ENCODE results near the gene NINJ2.
A peak's percentile ranks its signal among the peaks of the same experiment; 100 is the strongest.

Gene NINJ2

DNA sequence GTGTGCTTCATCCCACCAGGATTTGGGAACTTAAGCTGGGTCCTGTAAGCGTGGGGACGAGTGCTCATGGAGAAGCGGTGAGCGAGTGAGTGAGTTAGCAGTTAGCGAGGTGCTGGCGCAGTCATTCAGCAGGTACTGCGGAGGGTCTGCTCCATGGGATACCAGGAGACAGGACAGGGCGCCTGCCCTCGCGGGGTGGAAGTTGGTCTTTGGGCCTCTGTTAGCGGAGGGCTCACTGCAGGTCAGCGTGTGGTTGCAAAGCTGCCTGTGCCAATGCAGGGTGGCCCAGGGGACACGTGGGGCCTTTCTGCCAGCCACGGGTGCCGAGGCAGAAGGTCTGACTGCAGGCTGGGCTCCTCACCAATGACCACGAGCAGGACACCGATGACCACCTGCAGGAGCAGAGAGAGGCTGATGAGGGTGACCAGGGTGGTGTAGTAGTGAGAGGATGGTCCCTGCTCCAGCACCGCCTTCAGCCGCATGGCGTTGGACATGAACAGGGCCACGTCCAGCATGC, 97.6 kb downstream of the NINJ2 start:
- DNase-seq, result no peak

DNA sequence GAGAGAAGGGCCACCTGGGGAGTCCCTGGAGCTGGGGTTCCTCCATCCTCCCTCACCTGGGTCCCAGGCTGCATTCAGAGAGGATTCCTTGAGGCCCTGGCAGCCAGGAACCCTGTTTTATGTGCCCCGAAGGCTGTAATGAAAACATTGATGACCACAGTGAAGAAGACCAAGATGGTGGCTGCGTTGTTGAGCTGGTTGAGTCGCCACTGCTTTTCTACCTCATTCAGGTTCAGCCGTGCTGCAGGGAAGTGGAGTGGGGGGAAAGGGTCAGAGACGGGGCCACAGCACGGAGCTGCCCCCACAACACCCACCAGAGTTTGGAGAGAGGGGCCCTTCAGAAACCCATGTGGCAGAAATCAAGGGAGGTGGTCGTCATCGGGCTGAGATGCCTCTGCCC, 98.1 kb downstream of the NINJ2 start:
- no peak for DNase-seq

DNA sequence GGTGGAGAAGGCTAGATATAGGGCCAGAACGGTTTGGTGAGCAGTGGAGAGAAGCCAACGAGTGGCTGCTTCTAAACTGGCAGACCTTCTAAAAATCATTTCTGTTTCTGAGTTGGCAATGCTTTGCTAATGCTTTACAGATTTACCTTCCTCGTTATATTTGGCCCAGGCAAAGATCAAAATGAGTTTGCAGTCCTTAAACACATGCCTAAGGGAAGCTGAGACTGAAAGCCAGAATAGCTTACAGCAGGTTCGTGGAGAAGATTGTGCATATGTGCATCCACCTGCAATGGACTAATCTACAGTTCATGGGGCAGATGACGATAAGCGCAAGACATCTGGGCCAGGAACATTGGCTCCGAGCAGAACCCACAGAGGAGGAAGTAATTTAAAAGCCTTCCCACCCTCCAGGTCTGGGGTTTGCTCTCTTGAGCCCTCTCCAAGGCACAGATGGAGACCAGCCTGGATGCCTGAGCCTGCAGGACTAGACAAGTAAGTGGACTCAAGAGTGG, 99.4 kb downstream of the NINJ2 start:
- peak; percentile 28 for DNase-seq

DNA sequence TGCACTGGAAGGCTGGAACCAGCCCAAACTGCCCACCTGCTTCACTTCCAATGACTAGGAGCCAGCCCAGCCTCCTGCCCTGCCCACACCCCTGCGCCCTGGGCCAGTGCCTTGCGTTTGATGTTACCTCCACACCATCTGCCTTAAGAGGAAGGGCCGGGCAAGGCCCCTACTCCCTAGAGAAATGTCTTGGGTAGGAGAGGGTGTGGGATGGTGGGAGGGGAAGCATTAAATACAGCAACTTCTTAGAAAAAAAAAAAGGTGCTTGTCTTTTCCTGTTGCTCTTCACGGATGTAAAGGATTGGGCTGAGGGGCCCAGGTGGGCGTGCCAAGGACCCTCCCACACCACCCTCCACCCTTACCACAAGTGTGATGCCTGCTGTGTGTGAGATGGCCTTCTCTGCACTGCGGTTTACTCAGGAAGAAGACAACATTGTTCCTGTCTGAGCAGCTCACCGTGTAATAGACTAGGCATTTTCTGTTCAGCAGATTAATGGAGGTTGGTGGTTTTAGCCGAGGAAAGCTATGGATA, 99.9 kb downstream of the NINJ2 start:
- DNase-seq, result peak; percentile 84

DNA sequence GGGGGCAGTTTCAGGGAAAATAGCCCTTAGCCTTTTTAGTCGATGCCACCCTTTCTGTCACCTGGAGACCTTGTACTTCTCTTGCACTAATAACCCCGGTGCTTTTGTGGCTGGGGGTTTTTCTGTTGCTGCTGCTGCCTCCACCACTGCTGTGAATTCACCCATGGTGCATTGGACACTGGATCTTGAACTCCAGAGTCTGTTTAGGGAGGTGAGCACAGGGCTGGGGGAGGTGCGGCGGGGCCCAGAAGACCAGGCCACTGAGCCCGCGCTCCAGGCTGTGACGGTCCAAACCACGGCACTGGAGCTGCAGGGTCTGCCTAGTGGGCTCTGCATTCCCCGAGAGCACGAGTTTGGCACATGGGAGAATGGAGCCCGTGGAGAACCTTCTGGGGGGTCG, 100.6 kb downstream of the NINJ2 start:
- no peak for DNase-seq

DNA sequence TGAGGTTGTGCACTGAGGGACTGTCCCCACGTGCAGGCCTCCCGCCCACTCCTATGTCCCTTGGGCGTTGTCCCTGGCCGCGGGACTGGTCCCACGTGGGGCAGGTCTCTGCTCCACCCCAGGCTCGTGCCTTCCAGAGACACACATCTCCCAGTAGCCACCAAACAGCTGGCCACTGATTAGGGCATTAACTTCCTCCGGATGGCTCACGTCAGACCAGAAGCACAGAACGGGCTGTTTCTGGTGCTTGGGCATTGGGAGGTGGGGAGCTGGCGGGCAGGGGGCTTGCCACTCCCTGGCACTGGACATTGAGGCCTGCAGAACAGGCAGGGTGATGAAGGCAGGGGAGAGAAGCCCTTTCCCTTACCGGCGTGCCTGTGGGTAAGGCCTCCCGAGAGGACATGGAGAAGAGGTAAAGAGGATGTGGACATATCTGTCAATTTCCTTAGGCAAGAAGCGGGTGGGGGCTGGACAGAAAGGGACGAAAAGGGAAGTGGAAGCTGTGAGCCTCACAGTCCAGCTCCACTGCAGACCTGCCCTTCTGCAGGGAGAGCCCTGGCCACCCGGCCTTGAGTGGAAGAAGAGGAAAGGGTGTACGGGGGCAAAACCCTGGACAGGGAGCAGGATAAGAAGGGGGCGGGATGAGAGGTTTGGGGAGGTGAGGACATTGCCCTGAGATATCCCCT, 101.2 kb downstream of the NINJ2 start:
- DNase-seq, result no peak

DNA sequence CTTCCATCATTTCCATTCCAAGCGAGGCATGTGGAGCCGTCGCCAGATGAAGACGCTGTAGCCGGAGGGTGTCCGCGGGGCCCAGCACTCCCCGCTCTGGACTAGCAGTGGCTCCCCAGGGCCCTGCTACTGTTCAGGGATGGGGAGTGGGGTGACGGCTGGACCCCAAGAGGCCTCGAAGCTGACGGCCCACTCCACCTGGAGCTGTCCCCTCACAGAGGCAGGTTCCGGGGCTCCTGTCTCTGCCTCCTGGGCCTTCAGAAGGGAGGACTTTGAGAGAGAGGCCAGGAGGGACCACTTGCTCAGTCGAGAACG, 101.9 kb downstream of the NINJ2 start:
- no peak for DNase-seq

DNA sequence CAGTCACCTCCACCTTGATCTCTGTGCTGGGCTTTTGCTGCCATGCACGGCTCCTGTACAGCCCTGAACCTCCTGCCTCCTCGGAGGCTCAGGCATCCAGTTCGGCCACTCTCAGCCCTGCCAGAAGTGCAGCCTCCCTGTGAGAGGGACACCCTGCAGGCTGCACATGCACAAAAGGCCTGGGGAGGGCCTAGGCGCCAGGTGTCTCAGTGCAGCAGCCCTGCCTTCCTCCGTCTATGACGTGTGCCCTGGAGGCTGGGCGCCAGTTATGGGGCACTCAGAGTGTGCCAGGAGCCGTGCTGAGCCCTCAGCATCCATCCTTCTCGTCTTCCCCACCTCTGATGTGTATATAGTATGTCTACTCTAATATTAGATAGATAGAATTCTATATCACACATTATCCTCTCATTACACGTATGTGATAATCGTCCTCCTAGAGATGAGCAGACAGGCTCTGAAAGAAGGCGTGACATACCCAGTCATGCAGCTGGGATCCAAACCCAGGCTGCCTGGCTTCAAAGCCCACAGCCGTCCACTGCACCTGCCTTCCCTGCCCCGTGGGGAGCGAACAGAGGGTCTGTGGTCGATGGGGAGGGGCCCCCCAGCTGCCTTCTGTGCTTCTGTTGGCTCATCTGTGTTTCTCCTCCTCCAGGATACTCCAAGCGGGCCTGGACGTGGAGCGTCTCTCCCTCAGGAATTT, 102.4 kb downstream of the NINJ2 start:
- peak; percentile 37 for DNase-seq

DNA sequence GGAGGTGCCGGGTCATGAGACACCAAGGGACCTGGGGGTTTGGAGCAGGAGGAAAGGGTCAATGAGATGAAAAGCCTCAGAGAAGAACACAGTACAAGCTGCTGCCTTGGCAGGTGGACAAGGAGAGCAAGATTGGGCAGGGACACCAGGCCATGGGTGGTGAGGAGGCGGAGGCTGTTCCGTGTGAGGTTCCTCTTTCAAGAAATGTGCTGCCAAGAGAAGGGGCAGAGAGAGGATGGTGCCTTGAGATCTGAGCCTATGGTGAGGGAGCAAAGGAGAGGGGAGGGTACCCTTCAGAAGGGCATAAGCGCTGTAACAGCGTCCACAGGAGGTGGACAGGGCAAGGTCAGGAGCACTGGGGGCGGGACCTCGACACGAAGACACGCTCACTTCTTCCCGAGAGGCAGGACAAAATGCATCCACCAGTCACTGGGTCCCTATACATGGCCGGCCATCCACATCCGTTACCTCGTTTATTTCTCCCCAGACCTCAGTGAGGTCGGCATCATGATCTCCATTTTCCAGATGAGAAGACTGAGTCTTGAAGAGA, 103.3 kb downstream of the NINJ2 start:
- DNase-seq, result no peak

DNA sequence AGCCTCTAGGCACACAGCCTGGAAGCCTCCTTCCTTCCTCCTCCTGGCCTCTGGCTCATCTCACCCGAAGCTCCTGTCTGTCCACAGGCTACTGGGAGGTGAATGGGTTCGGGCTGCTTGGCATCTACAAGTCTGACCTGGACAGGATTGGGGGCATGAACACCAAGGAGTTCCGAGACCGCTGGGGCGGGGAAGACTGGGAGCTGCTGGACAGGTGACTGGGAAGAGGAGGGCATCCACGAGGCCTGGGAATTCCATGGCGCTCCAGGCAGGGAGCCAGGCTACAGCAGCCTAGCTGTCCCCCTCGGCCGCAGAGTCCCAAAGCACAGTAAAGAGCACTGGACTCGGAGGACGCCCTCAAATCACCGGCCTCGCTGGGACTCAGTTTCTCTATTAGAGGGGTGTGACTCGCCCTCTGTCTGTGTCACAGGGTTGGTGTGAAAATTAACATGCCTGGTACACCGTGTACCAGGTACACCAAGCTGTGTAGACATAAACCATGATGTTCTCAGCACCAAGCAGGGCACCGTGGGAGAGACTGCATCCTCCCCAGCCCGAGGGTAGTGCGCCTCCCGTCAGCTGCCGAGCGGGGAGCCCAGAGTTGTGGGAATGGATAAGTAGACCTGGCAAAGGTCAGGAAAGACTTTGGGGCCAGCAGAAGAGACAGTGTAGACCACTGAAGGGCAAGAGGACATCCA, 103.9 kb downstream of the NINJ2 start:
- no peak for DNase-seq

DNA sequence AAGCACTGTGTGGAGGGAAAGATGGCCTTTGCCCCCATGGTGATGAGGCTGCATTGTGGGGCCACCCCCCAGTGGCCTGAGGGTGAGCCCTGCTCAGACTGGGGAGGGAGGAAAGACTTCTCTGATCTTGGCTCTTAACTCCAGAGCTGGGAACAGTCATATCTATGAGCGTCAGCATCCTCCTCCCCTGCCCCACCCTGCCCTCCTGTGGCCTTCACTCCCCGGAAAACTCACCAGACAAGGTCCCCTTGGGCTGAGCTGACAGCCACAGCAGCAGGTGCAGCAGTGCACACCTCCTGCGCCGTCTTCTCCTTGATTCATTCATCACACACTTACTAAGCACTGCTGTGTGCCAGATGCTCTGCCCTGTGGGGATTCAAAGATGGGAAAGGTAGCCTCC, 104.7 kb downstream of the NINJ2 start:
- no peak for DNase-seq

DNA sequence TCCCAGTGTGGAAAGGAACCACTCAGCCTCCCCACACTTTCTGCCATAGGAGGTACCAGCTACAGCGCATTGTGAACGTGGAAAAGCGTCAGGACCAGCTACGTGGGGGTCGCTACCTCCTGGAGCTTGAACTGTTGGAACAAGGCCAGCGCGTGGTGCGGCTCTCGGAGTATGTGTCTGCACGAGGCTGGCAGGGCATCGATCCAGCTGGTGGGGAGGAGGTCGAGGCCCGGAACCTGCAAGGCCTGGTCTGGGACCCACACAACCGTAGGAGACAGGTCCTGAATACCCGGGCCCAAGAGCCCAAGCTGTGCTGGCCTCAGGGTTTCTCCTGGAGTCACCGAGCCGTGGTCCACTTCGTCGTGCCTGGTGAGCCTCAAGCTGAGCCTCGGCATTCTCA, 106.7 kb downstream of the NINJ2 start:
- DNase-seq, result no peak

DNA sequence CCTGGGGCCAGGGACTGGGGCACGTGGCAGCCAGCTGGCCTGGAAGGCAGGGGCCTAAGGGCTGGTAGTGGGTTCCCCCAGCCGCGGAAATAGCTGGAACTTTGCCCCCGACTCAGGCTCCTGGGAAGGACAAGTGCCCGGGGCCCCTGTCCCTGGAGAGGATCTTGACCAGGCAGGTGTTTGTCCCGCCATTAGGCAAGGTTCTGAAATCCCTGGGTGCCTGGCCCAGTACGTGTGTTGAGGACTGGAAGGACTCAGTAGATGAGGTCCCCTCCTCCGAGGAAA, 109.3 kb downstream of the NINJ2 start:
- DNase-seq, result no peak

DNA sequence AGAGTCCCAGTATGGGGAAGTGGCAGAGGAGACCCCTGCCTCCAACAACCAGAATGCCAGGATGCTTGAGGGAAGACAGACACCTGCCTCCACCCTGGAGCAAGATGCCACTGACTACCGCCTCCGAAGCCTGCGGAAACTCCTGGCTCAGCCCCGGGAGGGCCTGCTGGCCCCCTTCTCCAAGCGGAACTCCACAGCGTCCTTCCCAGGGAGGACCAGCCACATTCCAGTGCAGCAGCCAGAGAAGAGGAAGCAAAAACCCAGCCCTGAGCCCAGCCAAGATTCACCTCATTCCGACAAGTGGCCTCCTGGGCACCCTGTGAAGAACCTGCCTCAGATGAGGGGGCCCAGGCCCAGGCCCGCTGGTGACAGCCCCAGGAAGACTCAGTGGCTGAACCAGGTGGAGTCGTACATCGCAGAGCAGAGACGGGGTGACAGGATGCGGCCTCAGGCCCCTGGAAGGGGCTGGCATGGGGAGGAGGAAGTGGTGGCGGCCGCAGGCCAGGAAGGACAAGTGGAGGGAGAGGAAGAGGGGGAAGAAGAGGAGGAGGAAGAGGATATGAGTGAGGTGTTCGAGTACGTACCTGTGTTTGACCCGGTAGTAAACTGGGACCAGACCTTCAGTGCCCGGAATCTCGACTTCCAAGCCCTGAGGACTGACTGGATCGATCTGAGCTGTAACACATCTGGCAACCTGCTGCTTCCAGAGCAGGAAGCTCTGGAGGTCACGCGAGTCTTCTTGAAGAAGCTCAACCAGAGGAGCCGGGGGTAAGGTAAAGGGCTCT, 109.8 kb downstream of the NINJ2 start:
- peak; percentile 44 for DNase-seq

DNA sequence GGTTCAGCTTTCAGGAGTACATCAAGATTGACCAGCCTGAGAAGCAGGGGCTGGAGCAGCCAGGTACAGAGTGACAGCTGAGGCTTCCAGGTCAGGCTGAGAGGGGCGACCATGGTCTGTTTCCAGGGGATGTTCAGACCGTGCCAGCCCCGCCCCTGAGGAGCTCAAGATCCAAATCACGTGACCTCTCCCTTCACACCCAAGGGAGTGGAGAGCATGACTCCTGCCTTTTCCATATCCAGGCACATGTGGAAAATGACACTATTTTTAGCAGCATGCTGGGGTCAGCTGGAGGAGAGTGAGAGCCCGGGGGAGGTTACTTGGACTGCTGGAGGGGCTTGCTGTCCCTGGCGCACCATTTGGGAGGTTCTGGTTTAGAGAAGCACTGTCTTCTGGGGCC, 110.8 kb downstream of the NINJ2 start:
- no peak for DNase-seq

DNA sequence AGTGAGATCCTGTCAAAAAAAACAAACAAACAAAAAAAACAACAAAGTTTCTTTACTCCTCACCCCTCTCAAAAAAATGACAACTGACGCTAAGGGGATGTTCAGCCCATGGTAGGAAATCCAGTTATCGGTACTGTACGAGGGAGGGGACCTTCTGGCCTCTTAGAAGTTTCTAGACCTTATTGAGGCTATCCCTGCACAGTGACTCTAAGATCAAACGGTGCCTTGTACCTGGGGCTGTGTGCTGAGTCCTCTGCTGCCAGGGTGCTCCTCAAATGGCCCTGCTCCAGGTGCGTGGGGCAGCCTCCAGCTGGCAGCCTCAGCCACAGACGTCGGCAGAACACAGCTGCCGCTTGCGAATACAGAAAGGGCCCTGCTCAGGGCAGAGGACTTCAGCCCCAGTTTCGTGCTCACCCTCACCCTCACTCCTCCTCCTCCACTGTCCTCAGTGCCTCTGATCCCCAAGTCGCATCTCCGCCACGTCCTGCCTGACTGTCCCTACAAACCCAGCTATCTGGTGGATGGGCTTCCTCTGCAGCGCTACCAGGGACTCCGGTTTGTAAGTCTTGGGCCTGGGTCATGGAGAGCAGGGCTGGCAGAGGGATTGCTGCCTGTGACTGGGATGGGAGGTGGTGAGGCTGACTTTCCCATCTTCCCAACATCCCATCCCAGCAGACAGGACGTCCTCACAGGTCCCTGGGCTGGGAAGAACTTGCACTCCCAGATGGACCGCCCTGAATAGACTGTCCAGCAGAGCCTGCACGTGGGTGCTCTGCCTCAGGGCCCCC, 112.6 kb downstream of the NINJ2 start:
- DNase-seq, result no peak

DNA sequence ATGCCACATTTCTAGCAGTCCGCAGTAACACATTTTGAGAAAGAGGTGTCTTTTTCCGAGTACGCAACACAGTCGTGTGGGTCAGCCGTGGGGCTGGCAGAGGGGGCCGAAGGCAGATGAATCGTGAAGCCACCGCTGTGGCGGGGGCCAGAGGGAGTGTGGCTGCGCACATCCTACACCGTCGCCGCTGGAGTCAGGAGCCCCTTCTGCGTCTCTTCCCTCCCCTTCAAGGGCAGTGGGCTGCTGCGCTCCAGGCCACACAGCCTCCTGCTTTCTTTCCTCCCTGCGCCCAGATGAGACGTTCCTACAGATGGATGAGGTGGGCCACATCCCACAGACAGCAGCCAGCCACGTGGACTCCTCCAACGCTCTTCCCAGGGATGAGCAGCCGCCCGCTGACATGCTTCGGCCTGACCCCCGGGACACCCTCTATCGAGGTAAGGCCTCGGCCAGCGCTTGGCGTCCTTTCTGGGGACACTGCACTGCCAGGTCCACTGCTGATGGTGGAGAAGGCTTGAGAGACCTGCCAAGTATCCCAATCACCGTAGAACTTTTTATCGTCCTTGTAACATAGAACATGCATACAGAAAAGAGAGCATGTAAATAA, 113.7 kb downstream of the NINJ2 start:
- no peak for DNase-seq

DNA sequence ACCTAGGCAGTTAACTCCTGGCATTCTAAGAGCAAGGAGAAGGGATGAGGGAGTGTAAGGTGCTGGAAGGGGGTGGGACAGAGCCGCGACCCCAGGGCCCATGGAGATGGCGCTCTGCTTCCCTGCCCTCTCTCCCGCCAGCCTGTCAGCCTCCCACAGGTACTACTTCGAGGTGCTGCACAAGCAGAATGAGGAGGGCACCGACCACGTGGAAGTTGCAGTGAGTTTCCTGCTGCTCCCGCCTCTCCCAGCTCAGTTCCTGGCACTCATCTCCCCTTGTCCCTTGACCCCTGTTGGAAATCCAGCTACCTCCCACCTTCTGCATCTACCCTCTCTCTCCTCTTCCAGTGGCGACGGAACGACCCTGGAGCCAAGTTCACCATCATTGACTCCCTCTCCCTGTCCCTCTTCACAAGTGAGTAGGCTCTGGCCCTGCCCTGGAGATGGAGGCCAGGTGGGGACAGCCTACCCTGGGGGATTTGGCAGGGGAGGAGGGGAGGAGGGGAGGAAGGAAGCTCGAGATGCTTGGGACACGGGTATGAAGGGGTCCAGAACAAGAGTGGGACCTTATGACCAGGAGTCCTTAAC, 115.3 kb downstream of the NINJ2 start:
- DNase-seq, result no peak

DNA sequence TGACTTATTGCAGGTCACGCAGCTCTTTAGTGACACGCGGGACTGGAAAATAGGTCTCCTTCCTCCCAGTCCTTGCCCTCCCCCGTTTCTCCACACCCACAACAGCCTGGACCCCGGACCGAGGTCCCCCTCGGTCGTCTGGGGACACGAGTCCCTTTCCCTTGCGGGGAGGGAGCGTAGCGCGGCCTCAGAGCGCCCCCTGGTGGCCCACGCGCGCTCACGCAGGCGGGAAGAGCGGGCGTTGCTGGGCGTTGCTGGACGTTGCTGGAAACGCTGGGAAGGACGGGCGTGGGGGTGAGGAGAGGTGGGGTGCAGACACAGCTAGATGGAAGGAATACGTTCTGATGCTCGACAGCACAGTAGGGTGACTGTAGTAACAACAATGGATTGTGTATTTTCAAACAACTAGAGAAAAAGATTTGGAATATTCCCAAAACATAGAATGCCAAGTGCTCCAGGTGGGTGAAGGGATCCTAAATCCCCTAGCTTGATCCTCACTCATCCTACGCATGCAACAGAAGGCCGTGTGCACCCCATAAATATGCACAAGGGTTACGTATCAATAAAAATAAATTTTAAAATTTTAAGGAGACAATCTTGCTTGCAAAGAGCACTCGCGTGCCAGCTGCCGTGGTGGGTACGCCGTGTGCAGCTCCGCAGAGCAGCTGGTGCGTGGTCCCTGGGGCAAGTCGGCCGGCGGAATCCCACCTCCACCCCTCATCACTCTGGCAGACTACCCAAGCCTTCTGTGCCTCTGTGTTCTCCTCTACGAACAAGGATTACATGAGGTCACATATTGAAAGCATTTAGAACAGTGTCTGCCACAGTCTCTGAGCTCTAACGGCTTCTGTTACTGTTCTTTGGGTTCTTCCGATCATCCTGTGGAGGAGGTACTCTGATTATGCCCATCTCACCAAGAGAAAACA, 116.1 kb downstream of the NINJ2 start:
- peak; percentile 75 for DNase-seq

Data from CD4-positive, alpha-beta T cell treated with Interleukin-6 for 4 hours (primary cell).